Left kidney (tissue), 2 donors: Measurements from ENCODE around the gene GRID1. TPM values are rescaled to one million over a fixed set of nuclear protein-coding genes. Genes with fewer than 3 reads are reported as not detected.
A peak's percentile ranks its signal among the peaks of the same experiment; 100 is the strongest.

Source experiments
- DNase-seq: peaks from one replicate; pipeline ENCODE4 v3.0.0-alpha.2; 2013
- polyA plus RNA-seq: library from polyadenylated mRNA; unstranded; fragments of 120-200 nt; gene quantifications from one replicate; pipeline ENCODE4 v1.2.1, GENCODE V29; 2013; ENCODE audit not compliant: insufficient read length

GRID1 gene
- polyA plus RNA-seq, 1 donor = 1.1 TPM

- no peak for DNase-seq
These were observed 156.9 kb downstream of the GRID1 start for GRCh38 chr10:86209726-86210125.

GRCh38 chr10:86207226-86207625 lies 159.4 kb downstream of the GRID1 start:
- DNase-seq = no peak

- no peak for DNase-seq
These were observed 160.4 kb downstream of the GRID1 start for GRCh38 chr10:86206240-86206579.

GRCh38 chr10:86205306-86206239 lies 161.0 kb downstream of the GRID1 start:
- DNase-seq = no peak

- DNase-seq = no peak
These were observed 161.9 kb downstream of the GRID1 start for GRCh38 chr10:86204421-86205305.

GRCh38 chr10:86203162-86203905 lies 163.3 kb downstream of the GRID1 start:
- peak; percentile 61 for DNase-seq

- DNase-seq = no peak
These were observed 164.3 kb downstream of the GRID1 start for GRCh38 chr10:86202226-86202735.

- no peak for DNase-seq
These were observed 165.7 kb downstream of the GRID1 start for GRCh38 chr10:86200867-86201266.

- no peak for DNase-seq
These were observed 166.3 kb downstream of the GRID1 start for GRCh38 chr10:86200269-86200668.

GRCh38 chr10:86199041-86199440 lies 167.6 kb downstream of the GRID1 start:
- DNase-seq = no peak

- no peak for DNase-seq
These were observed 168.3 kb downstream of the GRID1 start for GRCh38 chr10:86198271-86198670.

- DNase-seq = no peak
These were observed 169.3 kb downstream of the GRID1 start for GRCh38 chr10:86197166-86197790.

GRCh38 chr10:86195521-86196157 lies 171.0 kb downstream of the GRID1 start:
- no peak for DNase-seq

- no peak for DNase-seq
These were observed 171.9 kb downstream of the GRID1 start for GRCh38 chr10:86194684-86195083.

- no peak for DNase-seq
These were observed 172.8 kb downstream of the GRID1 start for GRCh38 chr10:86193841-86194240.

- no peak for DNase-seq
These were observed 173.9 kb downstream of the GRID1 start for GRCh38 chr10:86192691-86193090.

- no peak for DNase-seq
These were observed 174.4 kb downstream of the GRID1 start for GRCh38 chr10:86192147-86192546.

- DNase-seq = no peak
These were observed 174.9 kb downstream of the GRID1 start for GRCh38 chr10:86191686-86192085.

GRCh38 chr10:86191166-86191565 lies 175.4 kb downstream of the GRID1 start:
- DNase-seq = no peak

- DNase-seq = no peak
These were observed 176.3 kb downstream of the GRID1 start for GRCh38 chr10:86190291-86190690.

GRCh38 chr10:86189891-86190290 lies 176.7 kb downstream of the GRID1 start:
- DNase-seq = no peak
